GM21528 (cell line): Measurements from ENCODE around the gene NPIPB4.
"Not testable (repeated sequence)": the region's sequence is repeated elsewhere in the genome, so short reads cannot be mapped to it uniquely, and the experiment has no call there.

ENCODE experiments used
- ATAC-seq: cut with Tn5 transposase; IDR thresholded peaks from one replicate; pipeline ENCODE4 v1.9.1; 2021; ENCODE audit warnings: mild to moderate bottlenecking, moderate library complexity; ENCODE audit not compliant: unreplicated experiment, low FRiP score

Gene NPIPB4

DNA sequence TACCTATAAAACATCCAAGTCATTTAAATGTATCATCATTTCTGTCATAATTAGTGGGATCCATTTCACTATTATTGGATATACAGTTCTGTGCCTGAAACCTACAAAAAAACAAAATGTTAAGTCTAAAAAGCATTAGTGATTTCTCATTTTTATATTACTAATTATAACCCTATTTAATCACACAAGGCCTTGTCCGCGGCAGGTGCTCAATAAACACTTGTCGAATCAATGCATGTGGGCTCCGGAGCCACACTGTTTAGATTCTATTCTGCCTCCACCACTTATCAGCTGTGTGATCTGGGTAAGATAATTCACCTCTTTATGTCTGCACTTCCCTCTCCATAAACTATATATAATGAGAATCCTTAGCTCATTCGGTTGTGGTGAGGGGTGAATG is at the start of gene NPIPB4:
Gene NPIPB4 (minus strand): TSS at position 101 of the 400 bp plus-strand sequence. CDS start 378 bp downstream, outside the sequence.
- ATAC-seq, result not testable (repeated sequence)

DNA sequence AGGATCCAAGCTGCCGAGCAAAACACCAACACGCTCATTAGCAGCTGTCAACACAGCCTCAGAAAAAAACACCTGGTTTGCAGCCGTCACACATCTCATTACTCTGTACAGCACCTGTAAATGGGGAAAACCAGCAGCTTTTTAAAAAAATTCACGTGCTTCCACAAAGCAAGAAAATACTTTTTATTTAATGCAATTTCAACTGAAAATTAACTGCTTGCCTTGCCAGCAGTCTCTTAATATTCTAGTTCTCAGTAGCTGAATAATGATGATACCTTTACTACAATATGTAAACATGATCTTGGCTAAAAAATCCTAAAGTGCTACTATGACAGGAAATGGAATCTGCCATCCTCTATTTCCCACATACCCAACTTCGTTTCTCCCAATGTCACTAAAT is 41.4 kb upstream of the NPIPB4 start:
- ATAC-seq, result not testable (repeated sequence)

DNA sequence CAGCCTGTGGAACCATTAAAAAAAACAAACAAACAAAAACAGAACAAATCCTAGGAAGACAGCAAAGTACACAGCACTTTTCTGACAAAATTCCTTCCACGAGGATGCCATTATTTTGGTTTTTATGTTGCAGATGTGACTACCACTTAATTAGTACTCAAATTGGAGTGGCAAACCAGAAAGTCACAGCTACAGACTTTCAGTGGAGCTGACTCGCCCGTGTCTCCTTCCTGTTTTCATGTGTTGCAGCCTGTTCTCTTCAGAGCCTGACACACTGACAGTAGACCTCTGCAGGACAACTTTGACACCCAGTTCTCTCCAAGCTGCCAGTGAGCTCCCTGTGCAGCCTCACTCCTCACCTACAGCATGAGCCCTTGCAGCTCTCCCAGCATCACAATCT is 24.4 kb upstream of the NPIPB4 start:
- not testable (repeated sequence) for ATAC-seq

DNA sequence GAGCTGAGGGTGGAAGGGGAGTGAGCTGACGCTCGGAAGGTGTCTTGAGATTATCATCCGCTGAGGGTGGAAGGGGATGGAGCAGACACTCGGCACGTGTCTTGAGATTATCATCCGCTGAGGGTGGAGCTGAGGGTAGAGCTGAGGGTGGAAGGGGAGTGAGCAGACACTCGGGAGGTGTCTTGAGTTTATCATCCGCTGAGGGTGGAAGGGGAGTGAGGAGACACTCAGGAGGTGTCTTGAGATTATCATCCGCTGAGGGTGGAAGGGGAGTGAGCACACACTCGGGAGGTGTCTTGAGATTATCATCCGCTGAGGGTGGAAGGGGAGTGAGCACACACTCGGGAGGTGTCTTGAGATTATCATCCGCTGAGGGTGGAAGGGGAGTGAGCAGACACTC is 20.4 kb downstream of the NPIPB4 start:
- ATAC-seq, result not testable (repeated sequence)

DNA sequence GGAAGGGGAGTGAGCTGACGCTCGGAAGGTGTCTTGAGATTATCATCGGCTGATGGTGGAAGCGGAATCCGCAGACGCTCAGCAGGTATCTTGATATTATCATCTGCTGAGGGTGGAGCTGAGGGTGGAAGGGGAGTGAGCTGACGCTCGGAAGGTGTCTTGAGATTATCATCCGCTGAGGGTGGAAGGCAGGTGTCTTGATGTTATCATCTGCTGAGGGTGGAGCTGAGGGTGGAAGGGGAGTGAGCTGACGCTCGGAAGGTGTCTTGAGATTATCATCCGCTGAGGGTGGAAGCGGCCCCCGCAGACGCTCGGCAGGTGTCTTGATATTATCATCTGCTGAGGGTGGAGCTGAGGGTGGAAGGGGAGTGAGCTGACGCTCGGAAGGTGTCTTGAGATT is 21.2 kb downstream of the NPIPB4 start:
- ATAC-seq, result not testable (repeated sequence)

DNA sequence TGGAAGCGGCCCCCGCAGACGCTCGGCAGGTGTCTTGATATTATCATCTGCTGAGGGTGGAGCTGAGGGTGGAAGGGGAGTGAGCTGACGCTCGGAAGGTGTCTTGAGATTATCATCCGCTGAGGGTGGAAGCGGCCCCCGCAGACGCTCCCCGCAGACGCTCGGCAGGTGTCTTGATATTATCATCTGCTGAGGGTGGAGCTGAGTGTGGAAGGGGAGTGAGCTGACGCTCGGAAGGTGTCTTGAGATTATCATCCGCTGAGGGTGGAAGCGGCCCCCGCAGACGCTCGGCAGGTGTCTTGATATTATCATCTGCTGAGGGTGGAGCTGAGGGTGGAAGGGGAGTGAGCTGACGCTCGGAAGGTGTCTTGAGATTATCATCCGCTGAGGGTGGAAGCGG is 21.8 kb downstream of the NPIPB4 start:
- not testable (repeated sequence) for ATAC-seq

DNA sequence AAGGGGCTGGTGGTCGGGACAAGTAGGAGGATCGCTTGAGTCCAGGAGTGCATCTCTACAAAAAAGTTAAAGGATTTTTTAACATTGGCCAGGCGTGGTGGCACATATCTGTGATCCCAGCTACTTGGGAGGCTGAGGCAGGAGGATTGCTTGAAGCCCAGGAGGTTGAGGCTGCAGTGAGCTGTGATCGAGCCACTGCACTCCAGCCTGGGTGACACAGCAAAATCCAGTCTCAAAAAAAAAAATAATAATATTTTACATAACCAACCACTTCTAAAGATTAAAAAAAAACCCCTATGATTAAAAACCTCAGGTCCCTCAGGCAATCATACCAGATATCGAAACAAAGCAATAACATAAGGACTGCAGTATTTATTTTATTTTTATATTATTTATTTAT is 23.3 kb downstream of the NPIPB4 start:
- not testable (repeated sequence) for ATAC-seq

DNA sequence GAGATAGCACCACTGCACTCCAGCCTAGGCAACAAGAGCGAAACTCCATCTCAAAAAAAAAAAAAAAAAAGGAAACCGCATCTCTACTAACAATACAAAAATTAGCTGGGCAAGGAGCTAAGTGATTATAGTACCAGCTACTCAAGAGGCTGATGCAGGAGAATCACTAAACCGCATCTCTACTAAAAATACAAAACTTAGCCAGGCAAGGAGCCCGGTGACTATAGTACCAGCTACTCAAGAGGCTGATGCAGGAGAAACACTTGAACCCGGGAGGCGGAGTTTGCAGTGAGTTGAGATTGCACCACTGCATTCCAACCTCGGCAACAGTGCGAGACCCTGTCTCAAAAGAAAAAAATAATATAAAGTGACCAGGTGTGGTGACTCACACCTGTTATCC is 27.6 kb downstream of the NPIPB4 start:
- ATAC-seq, result not testable (repeated sequence)

DNA sequence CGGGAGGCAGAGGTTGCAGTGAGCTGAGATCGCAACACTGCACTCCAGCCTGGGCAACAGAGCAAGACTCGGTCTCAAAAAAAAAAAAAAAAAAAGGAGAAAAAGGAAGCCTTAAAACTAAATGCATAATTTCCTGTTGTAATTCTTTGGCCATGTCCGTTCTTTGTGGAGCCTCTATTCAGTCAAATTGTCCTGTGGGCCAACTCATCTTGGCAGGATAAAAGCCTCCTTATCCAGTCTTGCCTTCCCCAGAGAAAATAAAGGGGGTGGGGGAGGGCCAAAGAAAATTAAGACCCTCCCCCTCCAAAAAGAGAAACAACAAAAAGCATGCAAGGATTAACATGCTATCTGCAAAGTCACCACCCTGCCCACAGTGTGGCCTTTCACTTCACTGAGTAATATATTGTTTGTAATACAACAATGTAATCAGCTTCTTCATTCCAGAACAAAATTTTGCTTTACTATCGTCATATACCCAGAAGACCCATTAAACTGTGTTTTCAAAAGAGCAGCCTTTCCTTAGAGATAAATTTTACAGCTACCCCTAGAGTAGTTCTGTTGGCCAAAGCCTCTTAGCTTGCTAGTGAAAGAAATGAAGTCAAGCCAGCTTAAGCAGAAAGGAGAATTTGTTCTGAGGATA is 31.4 kb downstream of the NPIPB4 start:
- ATAC-seq, result not testable (repeated sequence)

DNA sequence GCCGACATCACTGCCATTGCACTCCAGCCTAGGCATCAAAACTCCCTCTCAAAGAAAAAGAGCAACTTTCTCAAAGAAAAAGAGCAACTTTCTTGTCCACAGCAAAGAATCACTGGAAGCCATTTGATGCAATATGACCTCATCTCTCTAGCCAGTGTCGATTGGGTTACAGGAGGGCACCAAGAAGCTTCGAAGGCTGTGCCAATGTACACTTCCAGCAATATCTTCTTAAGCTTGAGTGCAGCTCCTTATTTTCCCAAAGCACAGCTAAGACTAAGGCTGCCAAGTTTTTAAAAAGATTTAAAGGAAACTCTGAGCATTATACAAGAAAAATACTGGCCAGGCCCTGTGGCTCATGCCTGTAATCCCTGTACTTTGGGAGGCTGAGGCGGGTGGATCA is 32.0 kb downstream of the NPIPB4 start:
- ATAC-seq, result not testable (repeated sequence)

DNA sequence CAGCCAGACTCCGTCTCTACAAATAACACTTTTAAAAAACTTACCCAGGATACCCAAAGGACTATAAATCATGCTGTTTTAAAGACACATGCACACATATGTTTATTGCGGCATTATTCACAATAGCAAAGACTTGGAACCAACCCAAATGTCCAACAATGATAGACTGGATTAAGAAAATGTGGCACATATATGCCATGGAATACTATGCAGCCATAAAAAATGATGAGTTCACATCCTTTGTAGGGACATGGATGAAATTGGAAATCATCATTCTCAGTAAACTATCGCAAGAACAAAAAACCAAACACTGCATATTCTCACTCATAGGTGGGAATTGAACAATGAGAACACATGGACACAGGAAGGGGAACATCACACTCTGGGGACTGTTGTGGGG is 34.3 kb downstream of the NPIPB4 start:
- not testable (repeated sequence) for ATAC-seq

DNA sequence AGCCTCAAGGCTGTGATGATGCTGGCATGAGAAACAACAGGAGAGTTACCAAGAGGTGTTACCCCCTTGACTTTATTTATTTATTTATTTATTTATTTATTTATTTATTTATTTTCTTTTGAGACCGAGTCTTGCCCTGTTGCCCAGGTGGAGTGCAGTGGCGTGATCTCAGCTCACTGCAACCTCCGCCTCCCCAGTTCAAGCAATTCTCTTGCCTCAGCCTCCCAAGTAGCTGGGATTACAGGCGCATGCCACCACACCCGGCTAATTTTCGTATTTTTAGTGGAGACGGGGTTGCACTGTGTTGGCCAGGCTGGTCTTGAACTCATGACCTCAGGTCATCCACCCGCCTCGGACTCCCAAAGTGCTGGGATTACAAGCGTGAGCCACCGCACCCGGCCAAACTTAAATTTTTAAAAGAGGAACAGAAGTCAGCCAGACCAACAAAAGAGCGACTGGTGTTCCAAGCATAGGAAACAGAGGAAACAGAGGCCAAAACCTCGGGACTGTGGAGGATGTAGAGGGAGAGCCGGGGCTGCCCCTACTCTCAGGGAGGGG is 36.6 kb downstream of the NPIPB4 start:
- not testable (repeated sequence) for ATAC-seq

DNA sequence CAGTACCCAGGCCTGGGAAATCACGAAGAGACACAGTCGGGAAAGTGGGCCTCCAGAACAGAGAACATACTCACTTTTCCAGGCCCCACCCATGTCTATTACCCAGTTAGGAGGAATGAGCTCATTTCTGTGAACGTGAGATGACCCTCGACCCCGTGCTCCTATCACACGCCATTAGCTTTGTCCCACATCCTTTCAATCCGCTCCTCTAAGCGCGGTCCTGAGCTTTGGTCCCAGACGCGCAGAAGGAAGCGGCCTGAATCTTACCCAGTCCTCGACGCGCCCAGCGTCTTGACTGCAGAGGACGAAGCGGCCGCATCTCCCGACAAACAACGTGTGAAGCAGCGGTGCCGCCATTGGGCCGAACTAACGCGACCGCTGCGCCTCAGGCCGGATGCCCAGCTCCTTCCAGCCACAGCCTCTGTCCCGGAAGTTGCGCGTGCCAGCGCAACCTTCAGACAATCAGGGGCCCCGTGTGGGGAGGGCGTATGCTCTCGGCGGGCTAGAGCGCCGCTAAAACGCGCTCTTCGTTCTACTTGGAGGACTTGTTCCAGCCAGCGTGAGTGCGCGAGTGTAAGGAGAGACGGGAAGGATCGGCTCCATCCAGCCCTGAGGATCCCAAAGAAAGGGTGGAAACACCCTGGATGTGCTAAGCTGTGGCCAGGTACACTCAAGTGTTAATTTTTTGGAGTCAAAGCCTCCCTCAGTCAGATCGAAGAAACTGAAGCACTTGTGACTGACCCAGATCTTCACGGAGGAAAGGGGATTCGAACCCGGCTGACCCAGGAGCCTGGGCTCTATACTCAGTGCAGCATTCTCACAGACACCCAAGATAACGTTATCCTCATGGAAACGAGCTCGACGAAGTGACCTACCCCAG is 37.3 kb downstream of the NPIPB4 start:
- peak; percentile 91 for ATAC-seq

DNA sequence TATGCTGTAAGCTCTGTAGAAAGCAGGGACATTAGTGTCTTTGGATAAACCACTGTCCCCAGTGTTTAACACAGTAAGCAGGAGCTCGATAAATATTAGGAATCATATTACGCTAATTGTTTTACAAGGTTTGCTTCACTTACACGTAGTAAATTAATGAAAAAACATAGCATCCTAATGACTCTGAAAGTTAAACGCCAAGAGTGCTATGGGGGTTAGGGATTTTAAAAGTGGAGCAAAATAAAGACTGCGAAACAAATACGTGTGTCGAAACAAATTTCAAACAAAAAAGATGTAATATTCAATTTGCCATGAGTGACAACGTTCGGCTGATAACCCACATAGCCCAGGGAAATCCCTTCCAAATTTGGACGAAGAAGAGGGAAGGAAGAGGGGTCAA is 37.9 kb downstream of the NPIPB4 start:
- ATAC-seq, result not testable (repeated sequence)

DNA sequence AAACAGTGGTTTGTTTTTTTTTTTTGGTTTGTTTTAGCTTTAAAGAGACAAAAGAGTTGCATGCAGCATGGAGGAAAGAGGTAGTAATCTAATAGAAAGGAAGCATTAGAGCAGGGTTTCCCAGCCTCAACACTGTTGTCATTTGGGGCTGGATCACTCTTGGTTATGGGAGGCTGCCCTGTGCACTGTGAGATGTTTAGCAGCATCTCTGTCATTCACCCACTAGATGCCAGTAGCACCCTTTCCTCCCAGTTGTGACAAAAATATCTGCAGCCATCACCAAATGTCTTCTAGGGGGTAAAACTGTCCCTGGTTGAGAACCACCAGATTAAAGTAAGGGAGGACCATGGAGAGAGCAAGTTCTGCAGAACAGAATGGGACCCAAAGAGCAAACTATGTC is 40.5 kb downstream of the NPIPB4 start:
- not testable (repeated sequence) for ATAC-seq

DNA sequence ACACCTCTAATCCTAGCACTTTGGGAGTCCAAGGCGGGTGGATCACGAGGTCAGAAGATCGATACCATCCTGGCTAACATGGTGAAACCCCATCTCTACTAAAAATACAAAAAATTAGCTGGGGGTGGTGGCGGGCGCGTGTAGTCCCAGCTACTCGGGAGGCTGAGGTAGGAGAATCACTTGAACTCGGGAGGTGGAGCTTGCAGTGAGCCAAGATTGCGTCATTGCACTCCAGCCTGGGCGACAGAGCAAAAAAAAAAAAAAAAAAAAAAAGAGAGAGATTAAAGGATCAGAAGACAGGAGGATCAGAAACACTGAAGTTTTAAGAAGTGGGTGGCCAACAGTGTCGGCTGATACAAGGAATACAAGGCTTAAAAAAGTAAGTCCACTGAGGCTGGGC is 41.9 kb downstream of the NPIPB4 start:
- ATAC-seq, result not testable (repeated sequence)

DNA sequence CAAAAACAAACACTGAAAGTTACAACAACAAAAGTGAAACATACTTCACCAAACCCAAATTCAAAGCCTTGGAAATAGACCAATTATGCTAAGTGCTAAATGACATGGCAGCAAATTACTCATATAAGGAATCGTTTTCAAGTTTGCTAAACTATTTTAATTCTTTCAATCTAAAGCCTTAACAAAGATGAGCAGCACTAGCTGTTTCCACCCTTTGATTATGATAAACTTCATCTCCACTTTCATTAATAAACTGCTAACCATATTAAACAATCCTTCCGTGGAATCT is 55.2 kb downstream of the NPIPB4 start:
- ATAC-seq, result not testable (repeated sequence)

DNA sequence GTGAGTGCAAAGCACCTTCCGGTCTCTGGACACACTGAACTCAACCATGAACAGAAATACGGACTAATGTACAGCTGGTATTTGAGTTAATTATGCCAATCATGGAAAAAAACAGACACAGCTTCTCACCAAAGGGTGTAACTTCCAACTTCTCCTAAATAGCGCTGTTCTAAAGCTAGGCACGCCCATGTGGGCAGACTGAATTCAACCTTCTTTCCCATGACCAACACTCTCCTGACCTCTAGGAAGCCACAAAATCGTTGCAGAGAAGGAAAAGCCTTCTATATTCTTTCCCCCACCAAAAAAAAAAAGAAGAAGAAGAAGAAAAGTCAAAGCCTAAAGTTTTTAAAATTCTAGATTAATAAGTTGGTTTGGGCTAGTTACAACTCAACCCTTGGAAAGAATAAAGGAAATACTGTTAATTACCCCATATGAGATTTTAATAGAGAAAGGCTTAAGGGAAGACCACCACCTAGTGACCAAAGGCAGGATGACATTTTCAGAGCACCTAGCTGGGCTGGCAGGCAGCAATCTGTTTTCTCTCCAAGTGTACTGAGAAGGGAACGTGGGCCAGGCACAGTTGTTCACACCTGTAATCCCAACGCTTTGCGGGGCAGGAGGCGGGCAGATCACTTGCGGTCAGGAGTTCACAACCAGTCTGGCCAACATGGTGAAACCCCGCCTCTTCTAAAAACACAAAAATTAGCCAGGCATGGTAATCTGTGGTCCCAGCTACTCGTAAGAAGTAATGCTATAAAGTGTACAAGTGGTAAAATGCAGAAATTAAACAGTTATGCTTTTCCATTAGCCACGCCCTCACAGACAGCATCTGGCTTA is 55.8 kb downstream of the NPIPB4 start:
- ATAC-seq, result not testable (repeated sequence)

DNA sequence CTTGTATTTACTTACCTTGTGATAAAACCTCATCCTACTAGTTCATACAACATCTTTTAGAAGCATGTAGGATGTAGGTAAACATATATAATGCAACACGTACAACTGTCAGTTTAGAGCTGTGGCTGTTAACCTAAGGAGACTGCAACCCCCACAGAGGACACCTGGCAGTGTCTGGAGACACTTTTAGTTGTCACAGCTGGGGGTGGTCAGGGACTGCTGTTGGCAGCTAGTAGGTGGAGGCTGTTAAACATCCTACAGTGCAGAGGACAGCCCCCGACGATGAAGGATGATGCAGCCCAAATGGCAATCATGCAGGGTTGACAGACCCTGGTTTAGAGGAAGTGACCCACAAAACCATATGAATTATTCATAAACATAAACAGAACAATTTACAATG is 59.0 kb downstream of the NPIPB4 start:
- ATAC-seq, result not testable (repeated sequence)

DNA sequence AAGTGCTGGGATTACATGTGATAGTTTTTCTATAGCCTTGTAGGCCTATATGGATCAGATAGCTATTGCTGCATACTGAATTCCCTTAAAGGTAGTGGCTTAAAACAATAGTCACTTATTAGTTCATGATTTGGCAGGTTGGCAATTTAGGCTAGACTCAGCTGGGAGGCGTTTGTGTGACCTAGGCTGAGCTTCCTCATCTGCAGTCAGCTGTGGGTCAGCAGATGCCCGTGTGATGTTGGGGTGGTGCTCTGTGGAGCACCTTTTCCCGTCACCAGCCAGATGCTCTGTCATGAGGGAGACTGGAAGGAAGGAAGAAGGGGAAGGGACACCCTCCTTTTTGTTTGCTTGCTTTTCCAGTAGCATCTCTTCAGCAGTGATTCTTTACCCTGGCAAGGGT is 64.2 kb downstream of the NPIPB4 start:
- not testable (repeated sequence) for ATAC-seq

DNA sequence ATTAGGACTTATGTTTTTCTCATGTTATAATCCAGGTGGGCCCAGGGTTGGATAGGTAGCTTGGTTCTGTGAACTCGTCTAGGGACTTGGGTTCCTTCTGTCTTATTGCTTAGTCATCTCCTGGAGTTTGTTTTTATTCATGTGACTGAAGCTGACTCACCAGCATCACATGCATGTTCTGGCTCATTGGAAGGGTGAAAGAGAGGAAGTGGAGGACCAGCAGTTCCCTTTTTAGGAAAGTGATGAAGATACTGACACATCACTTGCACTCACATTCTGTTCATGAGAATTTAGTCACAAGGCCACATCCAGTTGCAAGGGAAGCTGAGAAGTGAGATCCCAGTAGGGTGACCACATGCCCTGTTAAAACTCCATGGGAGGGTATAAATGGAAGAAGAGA is 67.0 kb downstream of the NPIPB4 start:
- not testable (repeated sequence) for ATAC-seq
